HuH-7 (cell line): ENCODE results near the gene CECR2.

Experiments used
- DNase-seq: peaks from one replicate; pipeline ENCODE4 v3.0.0; 2011; ENCODE audit warnings: low spot score

The CECR2 gene

DNA sequence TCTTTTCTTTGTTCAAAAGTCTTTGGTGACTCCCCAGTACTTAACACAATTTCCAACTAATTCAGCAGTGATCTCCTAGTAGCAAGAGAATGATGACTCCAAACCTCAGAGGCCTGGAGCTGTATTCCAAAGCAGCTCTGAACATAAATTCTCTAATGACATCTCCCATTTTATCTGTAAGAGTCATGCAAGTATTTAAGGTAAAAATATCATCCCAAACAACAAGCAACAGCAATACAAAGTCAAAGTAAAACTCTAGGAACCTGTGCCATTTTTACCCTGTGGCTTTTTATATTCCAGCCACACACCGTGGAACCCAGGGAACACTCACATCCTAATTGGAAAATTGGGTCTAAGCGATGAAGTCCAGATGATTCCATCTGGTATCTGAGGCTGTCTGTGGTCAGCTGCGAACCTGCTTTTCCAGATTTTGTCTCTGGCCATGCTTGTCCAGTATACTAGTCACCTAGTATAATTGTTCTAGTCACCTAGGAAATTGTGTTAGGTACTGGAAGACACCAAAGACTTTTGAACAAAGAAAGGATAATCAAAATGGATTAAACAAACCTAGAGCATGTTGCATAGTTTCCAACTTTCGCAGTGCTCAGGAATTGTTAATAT lies 101.7 kb downstream of the CECR2 start:
- DNase-seq = no peak

DNA sequence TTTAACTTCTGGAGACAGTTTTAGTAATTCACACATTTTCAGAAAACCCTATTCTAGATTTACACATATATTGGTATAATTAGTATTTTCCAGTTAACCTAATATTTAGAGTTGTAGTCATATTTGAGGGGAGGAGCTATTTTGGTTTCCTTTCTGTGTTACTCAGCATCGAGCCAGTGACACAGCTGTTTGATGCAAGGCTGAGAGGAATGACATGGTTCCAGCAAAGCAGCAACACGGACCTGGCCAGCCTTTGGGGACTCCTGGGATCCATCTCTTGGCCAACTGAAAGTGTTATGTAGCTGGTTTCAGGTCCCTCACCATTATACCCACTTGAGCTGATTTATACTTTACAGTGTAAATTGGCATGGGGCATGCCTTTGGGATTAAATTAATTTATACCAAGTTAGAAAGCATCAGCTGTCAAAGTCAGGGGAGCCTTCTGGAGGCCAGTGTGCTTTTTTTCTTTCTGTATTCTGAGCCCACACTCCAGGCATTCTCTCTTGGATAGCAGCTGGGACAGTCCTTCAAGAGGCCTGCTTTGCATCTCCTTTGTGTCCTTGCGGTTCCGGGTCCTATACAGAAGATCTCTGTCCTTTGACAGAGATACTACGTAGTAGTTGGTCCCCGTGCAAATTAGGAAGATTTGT lies 102.8 kb downstream of the CECR2 start:
- no peak for DNase-seq

DNA sequence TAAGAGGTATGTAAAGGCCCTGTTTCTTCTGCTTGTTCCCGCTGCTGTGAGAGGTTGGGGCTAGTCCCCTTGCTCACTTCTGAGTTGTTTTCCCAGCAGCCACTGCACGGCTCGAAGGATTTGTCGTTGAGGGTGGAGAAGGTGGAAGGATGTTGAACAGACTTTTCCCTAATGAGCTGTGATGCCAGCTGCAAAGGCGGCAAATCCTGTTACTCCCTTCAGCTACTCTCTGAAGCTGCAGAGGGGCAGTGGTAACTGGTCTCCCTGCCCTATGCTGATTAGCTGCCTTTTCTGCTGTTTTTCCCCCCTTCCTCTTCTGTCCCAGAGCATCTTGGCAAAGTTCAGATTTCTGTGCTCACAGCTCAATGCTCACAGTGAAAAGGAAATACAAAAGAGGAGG lies 103.7 kb downstream of the CECR2 start:
- DNase-seq = no peak

DNA sequence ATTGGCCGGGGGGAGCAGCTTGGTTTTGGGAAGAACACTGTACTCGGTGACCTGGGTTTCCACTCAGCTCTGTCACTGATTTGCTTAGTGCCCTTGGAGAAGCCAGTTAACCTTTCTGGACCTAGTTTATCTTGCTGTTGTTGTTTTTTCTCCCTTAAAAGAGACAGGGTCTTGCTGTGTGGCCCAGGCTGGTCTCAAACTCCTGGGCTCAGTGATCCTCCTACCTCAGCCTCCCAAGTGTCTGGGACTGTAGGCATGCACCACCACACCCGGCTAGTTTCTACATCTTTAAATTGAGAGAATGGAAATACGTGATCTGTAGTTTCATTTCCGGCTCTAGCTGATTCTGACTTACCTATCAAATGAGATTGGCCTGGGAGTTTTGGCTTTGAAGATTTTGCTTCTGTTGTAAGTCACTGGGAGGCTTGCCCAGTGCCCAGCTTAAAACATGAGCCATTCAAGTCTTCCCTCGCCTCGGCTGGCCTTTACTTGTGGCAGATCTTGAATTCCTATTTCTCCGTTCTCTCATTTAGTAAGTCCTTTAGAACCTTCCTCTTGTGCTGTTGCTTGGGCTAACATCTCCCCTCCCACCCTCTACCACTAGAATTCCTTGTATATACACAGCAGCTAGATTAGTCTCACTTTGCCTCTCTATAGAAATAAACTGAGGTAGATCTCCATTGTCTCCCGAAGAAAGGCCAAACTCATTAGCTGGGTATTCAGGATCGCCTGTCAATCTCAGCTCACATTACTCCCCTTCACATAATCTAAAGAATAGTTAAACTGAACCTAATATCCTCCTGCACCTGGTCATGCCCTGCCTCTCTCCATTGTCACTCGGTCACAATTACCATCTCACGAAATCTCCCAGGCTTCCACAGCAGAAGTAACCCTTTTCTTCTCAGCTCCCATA lies 106.3 kb downstream of the CECR2 start:
- no peak for DNase-seq

DNA sequence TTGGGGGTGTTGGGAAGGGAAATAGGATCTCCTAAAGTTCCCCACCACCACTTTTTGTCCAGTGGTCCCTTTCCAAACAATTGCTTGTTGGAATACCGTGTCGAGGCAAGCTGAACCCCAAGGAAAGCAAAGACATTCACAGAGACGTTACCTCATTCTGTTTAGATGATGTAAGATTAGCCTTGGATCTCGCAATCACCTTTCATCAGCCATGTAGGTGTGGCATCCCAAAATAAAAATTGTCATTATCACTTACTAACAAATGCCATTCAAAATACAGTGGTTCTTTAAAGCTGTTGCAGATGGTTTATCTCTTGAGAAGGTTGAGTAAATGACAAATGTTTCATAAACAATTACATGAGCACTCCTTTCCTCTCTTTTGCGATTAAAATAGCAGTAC lies 107.6 kb downstream of the CECR2 start:
- DNase-seq = no peak

DNA sequence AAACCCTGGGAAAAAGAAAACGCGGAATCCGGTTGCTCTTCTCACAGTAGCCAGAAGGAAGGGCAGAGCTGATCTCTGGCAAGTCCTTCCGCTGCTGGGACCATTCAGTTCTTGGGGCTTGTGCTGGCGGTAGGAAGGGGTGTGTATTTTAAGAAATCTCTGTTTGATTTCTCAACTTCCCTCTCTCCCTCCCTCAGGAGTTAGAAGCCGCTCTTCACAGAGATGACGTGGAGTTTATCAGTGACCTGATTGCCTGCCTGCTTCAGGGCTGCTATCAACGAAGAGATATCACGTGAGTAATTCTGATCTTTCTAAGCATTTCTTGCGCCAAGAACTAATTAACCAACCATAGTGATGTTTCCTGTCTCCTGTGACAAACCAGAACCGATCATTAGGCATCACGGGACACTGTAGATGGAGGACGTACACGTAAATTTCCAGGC lies 108.2 kb downstream of the CECR2 start:
- peak; percentile 49 for DNase-seq

DNA sequence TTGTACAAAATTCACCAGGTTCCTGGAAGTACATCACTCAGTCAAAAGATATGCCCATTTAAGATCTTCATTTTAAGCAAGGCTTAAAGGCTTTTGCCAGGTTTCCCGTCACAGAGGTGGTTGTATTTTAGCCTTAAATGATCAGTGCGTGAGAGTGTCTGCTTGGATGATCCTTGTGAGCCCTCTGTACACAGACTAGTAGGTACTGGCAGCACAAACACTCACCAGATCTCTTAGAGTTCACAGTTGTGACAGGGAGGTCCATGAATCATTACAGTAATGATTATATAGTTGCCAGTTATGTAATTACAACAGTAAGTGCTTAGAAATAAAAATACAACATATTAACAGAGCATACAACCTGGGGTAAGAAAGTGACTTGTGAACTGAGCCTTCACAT lies 109.9 kb downstream of the CECR2 start:
- DNase-seq = no peak

DNA sequence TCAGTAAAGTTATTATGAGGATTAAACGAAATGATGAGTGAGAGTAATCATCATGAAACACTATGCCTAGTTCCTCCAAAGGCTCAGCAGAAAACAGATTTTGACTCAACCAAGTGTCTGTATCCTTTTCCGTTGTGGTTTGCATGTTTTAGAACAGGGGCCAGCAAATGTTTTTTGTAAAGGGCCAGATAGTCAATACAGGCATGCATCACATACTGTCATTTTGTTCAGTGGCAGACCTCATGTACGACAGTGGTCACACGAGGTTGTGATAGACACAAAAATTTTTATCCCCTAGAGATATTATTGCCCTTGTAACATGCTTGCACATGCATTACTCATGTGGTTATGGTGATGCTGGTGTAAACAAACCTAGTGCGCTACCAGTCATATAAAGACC lies 112.2 kb downstream of the CECR2 start:
- no peak for DNase-seq

DNA sequence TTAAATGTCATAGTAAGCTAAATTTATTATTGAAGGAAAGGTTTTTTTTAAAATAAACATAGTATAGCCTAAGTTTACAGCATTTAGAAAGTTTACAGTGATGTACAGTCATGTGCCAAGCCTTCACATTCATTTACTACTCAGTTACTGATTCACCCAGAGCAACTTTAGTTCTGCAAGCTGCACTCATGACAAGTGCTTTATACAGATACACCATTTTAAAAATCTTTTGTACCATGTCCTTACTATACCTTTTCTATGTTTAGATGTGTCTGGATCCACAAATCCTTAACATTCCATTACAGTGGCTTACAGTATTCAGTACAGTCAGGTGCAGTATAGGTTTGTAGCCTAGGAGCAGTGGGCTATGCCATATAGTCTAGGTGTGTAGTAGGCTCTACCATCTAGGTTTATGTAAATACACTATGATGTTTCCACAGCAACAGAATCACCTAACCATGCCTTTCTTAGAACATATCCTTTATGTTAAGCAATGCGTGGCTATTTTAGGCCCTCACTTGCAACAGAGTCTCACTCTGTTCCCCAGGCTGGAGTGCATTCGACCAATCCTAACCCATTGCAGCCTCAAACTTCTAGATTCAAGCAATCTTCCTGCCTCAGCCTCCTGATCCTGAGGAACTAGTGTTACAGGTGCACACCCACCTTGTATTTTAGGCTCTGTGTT lies 114.6 kb downstream of the CECR2 start:
- no peak for DNase-seq

DNA sequence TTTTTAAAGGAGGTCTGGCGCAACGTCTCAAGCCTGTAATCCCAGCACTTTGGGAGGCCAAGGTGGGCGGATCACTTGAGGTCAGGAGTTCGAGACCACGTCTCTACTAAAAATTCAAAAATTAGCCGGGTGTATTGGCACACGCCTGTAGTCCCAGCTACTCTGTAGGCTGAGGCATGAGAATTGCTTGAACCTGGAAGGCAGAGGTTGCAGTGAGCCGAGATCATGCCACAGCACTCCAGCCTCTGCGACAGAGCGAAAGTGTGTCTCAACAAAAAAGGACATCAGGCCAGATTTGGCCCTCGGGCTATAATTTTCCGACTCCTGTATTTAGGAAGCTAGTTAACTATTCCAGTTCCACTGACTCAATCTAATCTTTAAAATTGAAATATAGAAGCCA lies 115.3 kb downstream of the CECR2 start:
- DNase-seq = no peak

DNA sequence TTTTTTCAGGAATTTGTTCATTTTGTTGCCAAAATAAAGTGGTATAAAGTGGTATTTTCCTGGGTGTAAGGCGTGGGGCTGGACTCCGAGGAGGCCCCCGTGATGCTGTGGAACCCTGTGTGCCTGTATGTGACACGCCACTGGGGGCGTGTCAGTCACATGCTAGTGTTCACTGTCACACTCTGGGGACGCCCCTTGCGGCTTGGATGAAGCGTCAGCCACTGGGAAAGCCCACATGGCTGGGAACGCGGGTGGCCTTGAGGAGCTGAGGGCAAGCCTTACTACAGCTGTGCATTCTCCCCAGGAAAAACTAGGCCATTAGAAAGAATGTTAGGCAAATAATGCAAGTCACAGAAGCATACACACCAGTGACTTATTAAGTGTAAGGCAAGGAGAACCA lies 117.1 kb downstream of the CECR2 start:
- no peak for DNase-seq

DNA sequence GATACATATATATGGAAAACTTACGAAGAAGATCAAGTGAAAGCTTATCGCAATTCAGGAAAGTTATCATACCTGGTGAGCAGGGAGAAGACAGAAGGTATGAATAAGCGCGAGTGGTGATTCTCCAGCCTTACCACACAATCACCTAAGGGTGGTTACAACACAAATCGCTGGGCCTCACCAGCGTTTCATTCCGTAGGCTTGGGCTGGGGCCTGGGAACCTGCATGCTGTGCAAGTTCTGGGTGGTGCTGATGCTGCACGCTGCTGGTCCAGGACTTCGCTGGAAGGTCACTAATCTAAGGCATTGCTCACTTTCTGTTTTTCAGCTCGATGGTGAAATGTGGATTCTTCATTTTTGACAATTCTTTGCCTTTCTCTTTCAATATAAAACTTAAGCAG lies 117.5 kb downstream of the CECR2 start:
- DNase-seq = no peak

DNA sequence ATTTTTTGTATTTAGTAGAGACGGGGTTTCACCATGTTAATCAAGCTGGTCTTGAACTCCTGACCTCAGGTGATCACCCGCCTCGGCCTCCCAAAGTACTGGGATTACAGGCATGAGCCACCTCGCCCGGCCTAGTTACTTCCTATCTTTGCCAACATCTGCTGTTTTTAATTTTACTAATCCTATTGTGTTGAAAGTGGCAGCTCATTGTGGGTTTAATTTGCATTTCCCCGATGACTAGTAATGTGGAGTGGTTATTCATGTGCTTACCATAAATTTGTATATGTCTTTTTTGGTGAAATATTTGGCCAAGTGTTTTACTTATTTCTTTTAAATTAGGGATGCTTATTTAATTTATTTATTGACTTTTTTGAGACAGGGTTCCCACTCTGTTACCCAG lies 119.8 kb downstream of the CECR2 start:
- no peak for DNase-seq

DNA sequence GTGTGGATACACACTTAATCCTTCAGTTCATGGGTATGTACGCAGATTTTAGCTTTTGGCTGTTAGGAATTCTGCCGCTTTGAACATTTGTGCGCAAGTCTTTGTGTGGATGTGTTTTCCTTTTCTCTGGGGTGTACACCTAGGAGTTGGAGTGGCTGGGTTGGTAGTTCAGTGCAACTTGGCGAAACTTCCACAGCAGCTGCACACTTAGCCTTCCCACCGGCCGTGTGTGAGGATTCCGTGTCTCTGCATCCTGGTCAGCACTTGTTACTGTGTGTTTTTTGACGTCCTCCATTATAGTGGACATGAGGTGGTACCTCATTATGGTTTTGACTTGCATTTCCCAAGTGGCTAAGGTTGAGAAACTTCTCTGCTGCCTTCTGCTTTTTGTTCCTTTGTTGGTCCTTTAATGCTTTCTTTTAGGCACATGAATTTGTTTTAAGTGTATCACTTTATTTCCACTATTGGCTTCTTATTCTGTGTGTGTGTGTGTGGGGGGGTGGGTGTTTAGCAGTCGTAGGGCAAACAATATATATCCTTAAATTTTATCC lies 121.9 kb downstream of the CECR2 start:
- DNase-seq = no peak

DNA sequence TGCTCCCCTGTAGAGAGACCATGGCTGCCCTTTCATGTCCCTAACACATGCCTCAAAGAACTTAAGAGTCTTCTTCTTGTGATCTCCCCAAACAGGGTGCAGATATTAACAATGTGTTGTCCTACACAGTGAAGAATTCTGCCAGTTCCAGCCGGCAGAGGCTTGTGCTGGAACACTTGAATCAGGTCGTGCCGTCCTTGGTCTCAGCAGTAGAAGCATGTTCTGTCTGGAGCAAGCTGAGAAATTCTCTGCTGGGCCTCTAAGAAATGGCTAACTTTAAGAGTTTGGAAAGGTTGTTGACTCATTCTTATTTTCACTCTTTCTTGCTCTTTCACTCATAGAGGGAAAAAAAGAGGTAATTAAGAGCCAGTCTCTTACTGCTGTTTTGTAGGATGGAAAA lies 123.0 kb downstream of the CECR2 start:
- no peak for DNase-seq

DNA sequence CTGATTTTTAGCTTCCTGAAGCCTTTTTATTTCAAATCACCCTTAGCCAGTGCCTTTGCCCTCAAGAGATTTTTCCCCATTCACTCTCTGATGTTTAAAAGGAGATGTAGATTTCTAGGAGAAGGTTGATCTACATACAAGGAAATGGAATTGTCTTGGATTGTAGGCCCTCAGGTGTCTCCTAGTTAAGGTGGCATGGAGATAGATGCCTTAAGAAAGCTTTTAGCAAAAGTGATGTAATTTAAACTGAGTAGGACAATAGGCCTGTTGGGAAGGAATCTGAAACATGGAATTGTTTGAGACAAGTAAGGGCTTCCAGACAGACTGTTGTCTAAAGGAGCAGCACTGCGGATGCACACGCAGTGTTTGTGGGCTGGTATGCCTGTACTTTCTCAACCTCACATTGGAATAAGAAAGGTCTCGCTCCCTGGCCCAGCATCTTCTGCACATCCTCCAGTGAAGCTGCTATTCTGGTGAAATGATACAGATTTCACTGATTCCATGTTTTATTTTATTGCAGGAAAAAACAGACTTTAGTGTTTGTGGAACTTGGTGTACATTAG lies 124.2 kb downstream of the CECR2 start:
- no peak for DNase-seq

DNA sequence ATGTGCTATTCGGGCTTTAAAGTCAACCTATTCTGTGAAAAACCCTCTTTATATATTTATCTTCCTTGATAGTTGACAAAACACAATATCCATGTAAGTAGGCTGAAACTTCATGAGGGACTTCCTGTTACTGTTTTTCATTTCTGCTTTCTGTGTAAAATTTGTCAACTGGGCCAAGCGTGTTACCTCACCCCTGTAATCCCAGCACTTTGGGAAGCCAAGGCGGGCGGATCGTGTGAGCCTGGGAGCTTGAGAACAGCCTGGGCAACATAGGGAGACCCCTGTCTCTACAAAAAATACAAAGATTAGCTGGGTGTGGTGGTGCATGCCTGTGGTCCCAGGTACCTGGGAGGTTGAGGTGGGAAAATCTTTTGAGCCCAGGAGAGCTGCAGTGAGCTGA lies 127.6 kb downstream of the CECR2 start:
- DNase-seq = no peak

DNA sequence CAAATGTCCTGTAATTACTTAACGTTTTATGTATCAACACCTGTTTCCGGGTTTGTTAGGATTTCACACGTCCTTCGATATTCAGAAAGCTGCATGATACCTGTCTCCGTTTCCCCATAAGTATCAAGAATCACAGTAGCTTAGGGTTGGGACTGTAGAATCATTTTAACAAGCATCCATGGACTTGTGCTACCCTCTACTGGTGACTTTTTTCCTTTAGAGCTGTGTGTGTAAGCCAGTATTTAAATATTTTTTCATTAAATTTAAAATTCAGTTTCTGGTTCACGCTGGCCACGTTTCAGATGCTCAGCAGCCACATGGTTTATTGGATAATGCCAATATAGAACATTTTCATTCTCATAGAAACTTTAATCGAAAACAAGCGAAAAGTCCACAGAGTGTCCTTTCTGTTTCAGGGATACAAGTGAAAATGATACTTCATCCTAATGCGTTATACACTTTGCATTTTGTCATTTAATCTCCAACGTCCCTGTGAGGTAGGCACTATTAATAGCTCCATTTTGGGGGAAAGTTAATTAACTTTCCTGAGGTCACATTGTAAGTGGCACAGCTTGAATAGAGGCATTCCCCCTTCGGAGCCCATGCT lies 132.5 kb downstream of the CECR2 start:
- DNase-seq = peak; percentile 77

DNA sequence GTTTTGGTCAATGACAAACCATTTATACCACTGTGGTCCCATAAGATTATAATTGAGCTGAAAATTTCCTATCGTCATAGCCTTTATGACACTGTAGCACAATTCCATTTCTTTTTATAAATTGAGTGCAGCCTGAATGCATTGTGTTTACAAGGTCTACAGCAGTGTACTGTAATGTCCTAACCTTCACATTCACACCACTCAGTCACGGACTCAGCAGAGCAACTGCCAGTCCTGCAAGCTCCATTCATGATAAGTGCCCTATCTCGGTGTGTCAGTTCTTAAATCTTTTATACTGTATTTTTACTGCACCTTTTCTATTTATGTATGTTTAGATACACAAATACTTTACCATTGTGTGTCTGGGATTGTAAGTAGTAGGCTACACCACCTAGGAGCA lies 138.8 kb downstream of the CECR2 start:
- DNase-seq = no peak

DNA sequence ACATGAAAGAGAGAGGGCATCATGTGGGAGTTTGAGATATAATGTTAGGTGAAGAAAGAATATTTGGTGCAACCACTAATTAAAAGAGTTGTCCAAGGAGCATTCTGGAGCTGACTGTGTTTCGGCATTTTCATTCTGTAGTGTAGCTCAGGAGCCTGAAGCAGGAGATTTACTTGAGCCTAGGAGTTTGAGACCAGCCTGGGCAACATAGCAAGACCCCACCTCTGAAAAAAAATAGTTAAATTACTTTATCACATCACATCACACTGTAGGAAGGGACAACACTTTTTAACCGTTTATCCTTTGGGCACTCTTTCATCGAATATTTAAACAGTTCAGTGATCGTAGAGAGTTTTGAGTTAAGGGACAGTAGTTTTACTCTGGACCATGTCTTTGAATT lies 143.7 kb downstream of the CECR2 start:
- DNase-seq = no peak

DNA sequence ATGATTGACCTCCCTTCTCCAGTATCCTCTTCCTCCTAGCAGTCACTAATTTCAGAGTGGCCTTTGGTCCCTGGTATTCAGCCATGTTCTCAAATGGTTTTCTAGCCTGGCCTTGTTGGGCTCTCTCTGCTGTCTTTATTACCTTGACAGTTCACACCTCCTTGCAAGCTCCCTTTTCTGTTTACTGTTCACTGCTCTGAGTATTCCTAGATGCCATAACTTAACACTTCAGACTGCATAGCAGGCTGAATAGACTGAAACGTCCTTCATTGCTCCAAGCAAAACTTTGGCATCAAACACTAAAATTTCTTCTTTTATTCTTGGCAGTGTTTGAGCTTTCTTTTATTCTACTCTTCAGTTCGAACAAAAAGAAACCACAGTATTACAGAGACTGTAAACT lies 144.4 kb downstream of the CECR2 start:
- no peak for DNase-seq

DNA sequence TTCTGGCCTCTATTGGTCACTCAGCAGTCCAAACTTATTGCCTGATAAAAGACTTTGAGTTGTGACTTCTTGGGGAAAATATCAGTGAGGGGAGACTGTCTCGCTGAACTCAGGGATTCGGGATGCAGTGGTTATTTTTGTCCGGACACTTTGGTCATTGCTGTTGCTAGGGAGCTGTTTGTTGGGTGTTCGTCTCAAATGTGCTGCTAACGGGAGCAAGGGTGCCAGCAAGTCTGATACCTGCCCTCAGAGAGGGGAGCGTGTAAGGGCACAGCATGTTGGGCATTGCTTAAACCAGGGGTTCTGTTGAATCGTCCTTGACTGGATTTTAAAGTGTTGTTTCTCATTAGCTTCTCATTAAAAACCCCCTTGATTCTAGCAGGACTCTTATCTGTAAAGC lies 144.8 kb downstream of the CECR2 start:
- no peak for DNase-seq
